ENCODE results near the gene SGCG.

SGCG gene

GRCh38 chr13:23323946-23324709, 143.3 kb downstream of the SGCG start:
- no peak for DNase-seq (ENCODE audit: low read depth in 2 of 3, low spot score in 2 of 3)

GRCh38 chr13:23325191-23325590, 144.4 kb downstream of the SGCG start:
- DNase-seq (ENCODE audit: low read depth in 2 of 3, low spot score in 2 of 3), result no peak

- no peak for DNase-seq (ENCODE audit: low read depth in 2 of 3, low spot score in 2 of 3)
Observed at GRCh38 chr13:23330356-23330755, 149.6 kb downstream of the SGCG start.

- no peak for DNase-seq (ENCODE audit: low read depth in 2 of 3, low spot score in 2 of 3)
Observed at GRCh38 chr13:23339225-23339624, 158.4 kb downstream of the SGCG start.

GRCh38 chr13:23344931-23345595, 164.3 kb downstream of the SGCG start:
- no peak for DNase-seq (ENCODE audit: low read depth in 2 of 3, low spot score in 2 of 3)

GRCh38 chr13:23347601-23348000, 166.8 kb downstream of the SGCG start:
- no peak for DNase-seq (ENCODE audit: low read depth in 2 of 3, low spot score in 2 of 3)

- DNase-seq (ENCODE audit: low read depth in 2 of 3, low spot score in 2 of 3), result no peak
Observed at GRCh38 chr13:23348262-23349127, 167.7 kb downstream of the SGCG start.

- no peak for DNase-seq (ENCODE audit: low read depth in 2 of 3, low spot score in 2 of 3)
Observed at GRCh38 chr13:23349161-23349897, 168.6 kb downstream of the SGCG start.

- no peak for DNase-seq (ENCODE audit: low read depth in 2 of 3, low spot score in 2 of 3)
Observed at GRCh38 chr13:23350009-23350408, 169.2 kb downstream of the SGCG start.

GRCh38 chr13:23352161-23352560, 171.4 kb downstream of the SGCG start:
- no peak for DNase-seq (ENCODE audit: low read depth in 2 of 3, low spot score in 2 of 3)

- no peak for DNase-seq (ENCODE audit: low read depth in 2 of 3, low spot score in 2 of 3)
Observed at GRCh38 chr13:23354520-23354919, 173.7 kb downstream of the SGCG start.

- DNase-seq (ENCODE audit: low read depth in 2 of 3, low spot score in 2 of 3), result no peak
Observed at GRCh38 chr13:23356368-23356767, 175.6 kb downstream of the SGCG start.

GRCh38 chr13:23357349-23357748, 176.6 kb downstream of the SGCG start:
- no peak for DNase-seq (ENCODE audit: low read depth in 2 of 3, low spot score in 2 of 3)

- DNase-seq (ENCODE audit: low read depth in 2 of 3, low spot score in 2 of 3), result no peak
Observed at GRCh38 chr13:23359882-23360281, 179.1 kb downstream of the SGCG start.

GRCh38 chr13:23365652-23366051, 184.9 kb downstream of the SGCG start:
- DNase-seq (ENCODE audit: low read depth in 2 of 3, low spot score in 2 of 3), result no peak

GRCh38 chr13:23367907-23368306, 187.1 kb downstream of the SGCG start:
- no peak for DNase-seq (ENCODE audit: low read depth in 2 of 3, low spot score in 2 of 3)

GRCh38 chr13:23372264-23372906, 191.6 kb downstream of the SGCG start:
- DNase-seq (ENCODE audit: low read depth in 2 of 3, low spot score in 2 of 3), result no peak

Data from activated CD8-positive, alpha-beta memory T cell treated with anti-CD3 and anti-CD28 coated beads for 48 hours (primary cell).